Measurements from ENCODE around the gene HACD2.

Gene HACD2

DNA sequence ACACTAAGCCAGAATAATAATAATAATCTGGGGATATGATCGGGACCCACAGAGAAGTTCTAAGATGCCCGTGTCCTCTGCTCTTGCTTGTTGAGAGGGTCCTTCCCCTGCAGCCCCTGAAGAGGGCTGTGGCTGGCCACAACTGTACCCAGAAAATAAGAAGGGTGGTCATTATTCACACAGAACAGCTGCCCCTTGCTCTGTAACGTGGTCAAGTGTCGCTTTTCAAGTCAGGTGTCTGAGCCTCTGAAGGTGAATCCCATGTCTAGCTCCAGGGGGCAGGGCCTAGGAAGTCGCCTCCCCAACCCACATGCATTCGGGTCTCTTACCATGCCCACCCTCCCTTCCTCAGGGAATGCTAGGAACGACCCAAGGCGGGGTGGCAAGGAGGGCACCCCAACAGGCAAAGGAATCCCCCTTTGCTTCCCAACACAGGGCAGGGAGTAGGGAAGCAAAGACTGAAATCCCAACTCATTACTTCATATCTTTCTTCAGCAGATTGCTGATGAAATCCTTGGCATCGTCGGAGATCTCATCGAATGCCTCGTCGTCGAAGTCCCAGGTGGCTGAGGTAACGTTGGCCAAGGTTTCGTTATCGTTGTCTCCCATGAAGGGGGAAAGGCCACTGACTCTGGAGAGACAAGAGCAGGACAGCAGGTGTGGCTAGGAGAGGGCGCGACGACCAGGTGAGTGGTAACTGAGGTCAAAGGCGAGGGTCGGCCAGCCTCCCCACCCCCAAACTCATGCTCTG lies 44.3 kb upstream of the HACD2 start:
- no peak for DNase-seq (ENCODE audit: low read depth)
- no peak for TF ChIP-seq CTCF (IDR thresholded peaks at IDR 0.05; ENCODE audit: control insufficient read depth, insufficient read depth, low read depth, low read length, missing control alignments)
- H3K4me3 ChIP-seq (ENCODE audit: control insufficient read depth, low read depth, low read length), result no peak overlapping the region

DNA sequence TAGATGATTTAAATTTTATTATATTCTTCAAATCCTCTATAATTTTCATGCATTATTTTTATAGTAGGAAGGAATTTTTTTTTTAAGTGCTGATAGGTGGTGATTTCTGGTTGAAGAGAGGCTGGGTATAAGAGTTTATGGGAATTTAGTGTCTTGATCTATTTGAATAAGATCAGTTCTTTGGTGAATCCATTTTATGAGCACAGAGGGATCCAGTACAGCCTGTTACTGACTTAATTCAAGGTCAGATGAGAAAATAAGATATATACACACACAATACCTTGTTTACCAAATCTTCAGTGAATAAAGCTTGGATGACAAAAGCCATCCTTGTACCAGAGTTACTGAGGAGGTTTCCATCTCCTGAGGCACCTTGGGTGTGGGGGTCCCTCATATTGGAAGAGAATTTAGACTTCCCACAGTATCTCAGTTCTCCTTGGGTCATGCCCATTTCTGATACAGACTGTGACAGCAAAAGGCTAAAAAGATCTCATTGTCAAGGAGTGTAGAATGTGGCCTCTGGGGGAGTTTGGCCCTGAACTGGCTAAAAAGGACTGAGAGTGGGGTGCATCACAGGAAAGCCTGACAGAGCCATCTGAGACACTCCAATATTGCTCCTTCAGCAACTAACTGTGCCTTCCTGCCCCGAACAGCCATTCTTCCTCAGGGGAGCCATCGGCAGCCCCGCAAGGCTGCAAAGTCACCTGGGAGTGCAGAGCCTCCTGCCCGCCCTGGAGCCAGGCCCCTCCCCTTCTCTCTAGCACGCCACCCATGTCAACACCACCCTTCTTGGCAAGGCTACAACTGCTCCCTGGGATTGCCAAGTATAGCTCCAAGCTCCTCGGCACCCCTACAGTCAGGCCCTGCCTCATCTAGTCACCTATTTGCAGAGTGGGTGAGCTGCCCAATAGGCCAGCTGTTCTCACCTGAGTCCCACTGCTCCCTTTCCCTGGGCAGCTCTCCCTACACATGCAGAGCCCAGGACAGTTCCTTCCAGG lies 43.1 kb upstream of the HACD2 start:
- TF ChIP-seq CTCF (IDR thresholded peaks at IDR 0.05; ENCODE audit: control insufficient read depth, insufficient read depth, low read depth, low read length, missing control alignments), result no peak
- DNase-seq (ENCODE audit: low read depth), result no peak
- H3K4me3 ChIP-seq (ENCODE audit: control insufficient read depth, low read depth, low read length), result no peak overlapping the region

GRCh38 chr3:123626881-123627280 lies 42.0 kb upstream of the HACD2 start:
- no peak for TF ChIP-seq CTCF (IDR thresholded peaks at IDR 0.05; ENCODE audit: control insufficient read depth, insufficient read depth, low read depth, low read length, missing control alignments)
- no peak overlapping the region for H3K4me3 ChIP-seq (ENCODE audit: control insufficient read depth, low read depth, low read length)
- DNase-seq (ENCODE audit: low read depth), result no peak

DNA sequence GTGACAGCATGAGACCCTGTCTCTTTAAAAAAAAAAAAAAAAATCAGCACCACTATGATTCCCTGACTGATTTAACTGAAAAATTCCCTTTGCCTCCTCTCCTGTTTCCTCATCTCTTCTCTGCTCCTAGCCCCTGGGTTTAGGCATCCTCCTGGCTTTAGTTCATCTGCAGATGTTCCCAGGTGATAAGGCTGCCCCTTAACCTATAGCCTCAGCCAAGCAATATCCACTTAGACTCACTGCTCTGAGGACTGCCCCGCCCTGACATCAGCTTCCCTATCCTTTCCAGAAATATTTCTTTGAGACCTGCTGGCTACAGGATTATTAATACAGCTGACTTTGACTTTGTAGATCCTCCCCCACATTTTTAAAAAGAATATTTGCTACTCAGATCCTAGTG lies 39.4 kb upstream of the HACD2 start:
- no peak overlapping the region for H3K4me3 ChIP-seq (ENCODE audit: control insufficient read depth, low read depth, low read length)
- no peak for DNase-seq (ENCODE audit: low read depth)
- TF ChIP-seq CTCF (IDR thresholded peaks at IDR 0.05; ENCODE audit: control insufficient read depth, insufficient read depth, low read depth, low read length, missing control alignments), result no peak

DNA sequence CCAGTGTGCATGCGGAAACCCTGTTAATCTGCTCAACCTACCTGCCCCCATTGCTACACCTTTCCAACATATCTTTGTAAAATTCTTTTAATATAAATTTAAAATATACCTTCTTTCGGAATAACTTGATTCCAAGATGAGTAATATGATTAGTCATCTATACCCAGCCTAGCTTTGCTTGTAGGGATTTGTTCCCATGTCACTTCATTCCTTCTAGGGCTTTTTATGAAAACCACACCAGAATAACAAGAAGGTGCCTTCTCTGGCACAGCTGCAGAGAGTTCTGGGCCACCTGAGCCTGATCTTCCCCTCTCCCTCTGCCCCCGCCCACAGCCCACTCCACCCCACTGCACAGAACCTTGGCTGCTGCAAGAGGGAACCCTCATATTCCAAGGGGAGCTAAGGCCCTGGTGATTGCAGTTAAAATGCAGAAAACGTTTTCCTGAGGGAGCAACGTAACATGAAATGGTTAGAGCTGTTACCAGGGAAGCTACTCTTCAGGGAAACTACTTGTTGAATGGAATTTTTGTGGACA lies 38.6 kb upstream of the HACD2 start:
- DNase-seq (ENCODE audit: low read depth), result no peak
- no peak overlapping the region for H3K4me3 ChIP-seq (ENCODE audit: control insufficient read depth, low read depth, low read length)
- no peak for TF ChIP-seq CTCF (IDR thresholded peaks at IDR 0.05; ENCODE audit: control insufficient read depth, insufficient read depth, low read depth, low read length, missing control alignments)

GRCh38 chr3:123622766-123623165 lies 37.9 kb upstream of the HACD2 start:
- H3K4me3 ChIP-seq (ENCODE audit: control insufficient read depth, low read depth, low read length), result no peak overlapping the region
- DNase-seq (ENCODE audit: low read depth), result no peak
- TF ChIP-seq CTCF (IDR thresholded peaks at IDR 0.05; ENCODE audit: control insufficient read depth, insufficient read depth, low read depth, low read length, missing control alignments), result no peak
